ENCODE results near the gene LIN7A.

Gene LIN7A

GRCh38 chr12:80937391-80938238, at the start of gene LIN7A:
Gene LIN7A, minus strand, starts transcription at chr12:80937934. Its CDS starts 212 bp downstream, at chr12:80937722.
- DNase-seq: peak; percentile 16 to 89 (median 42)
- intact Hi-C loops (cut with DNase I): no loop called here

DNA sequence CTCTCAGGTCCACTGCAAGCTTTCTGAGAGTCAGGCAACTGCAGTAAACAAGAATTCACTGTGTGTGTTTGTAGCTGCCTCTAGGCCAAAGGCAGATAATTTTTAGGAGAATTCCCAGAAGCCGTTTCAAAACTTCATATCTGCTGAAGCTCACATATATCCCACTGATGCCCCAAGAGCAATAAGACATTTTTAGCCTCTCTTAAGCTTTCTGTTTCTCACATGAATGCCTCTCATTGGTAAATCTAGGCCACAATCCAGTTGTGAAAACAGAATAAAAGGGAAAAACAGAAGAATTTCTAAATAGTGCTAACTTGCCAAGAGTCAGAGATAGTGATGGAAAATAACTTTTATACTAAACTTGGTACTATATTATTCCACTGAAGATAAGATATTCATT, 48.5 kb upstream of the LIN7A start:
- intact Hi-C loops (cut with DNase I): no loop called here
- no peak for DNase-seq

GRCh38 chr12:80979816-80980215, 42.1 kb upstream of the LIN7A start:
- intact Hi-C loops (cut with DNase I): no loop called here
- DNase-seq: no peak

- intact Hi-C loops (cut with DNase I): no loop called here
- DNase-seq: no peak
Measured at GRCh38 chr12:80979251-80979650, 41.5 kb upstream of the LIN7A start.

DNA sequence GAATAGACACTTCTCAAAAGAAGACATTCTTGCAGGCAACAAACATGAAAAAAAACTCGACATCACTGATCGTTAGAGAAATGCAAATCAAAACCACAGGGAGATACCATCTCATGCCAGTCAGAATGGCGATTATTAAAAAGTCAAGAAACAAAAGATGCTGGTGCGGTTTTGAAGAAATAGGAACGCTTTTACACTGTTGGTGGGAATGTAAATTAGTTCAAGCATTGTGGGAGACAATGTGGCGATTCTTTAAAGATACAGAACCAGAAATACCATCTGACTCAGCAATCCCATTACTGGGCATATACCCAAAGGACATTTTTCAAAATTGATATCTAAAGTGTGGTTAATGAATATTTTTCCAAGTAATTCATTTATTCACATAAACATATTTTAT, 39.6 kb upstream of the LIN7A start:
- intact Hi-C loops (cut with DNase I): no loop called here
- no peak for DNase-seq

- DNase-seq: no peak
Measured at GRCh38 chr12:80968326-80968725, 30.6 kb upstream of the LIN7A start.

DNA sequence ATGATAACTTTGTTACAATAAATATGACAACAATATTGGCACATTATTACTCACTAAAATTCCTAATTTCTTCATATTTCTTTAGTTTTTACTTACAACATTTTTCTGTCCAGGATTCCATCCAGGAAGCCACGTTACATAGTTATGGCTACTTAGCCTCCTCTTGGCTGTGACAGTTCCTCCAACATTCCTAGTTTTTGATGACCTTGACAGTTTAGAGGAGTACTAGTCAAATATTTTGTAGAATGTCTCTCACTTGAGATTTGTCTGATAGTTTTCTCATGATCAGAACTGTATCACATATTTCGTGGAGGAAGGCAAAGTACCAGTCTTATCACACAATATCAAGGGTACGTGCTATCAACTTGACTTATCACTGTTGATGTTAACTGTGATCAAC, 29.8 kb upstream of the LIN7A start:
- no peak for DNase-seq

More at GRCh38 chr12:80968326-80968725, 30.6 kb upstream of the LIN7A start:
- intact Hi-C loops (cut with DNase I): no loop called here

GRCh38 chr12:80966001-80966400, 28.3 kb upstream of the LIN7A start:
- no peak for DNase-seq
- intact Hi-C loops (cut with DNase I): no loop called here

More for the DNA sequence above, 29.8 kb upstream of the LIN7A start:
- intact Hi-C loops (cut with DNase I): no loop called here

DNA sequence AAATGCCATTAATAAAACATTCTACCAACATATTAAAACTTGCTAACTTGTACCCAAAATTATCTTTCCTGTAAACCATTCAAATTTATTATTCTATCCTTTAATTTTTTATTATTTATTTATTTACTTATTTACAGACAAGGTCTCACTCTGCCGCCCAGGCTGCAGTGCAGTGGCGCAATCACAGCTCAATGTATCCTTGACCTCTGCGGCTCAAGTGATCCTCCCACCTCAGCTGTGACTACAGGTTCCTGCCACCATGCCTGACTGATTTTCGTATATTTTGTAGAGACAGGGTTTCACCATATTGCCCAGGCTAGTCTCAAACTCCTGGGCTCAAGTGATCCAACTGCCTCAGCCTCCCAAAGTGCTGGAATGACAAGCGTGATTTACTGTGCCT, 20.4 kb upstream of the LIN7A start:
- no peak for DNase-seq

GRCh38 chr12:80954857-80955520, 17.3 kb upstream of the LIN7A start:
- intact Hi-C loops (cut with DNase I): no loop called here
- no peak for DNase-seq

More for the DNA sequence above, 20.4 kb upstream of the LIN7A start:
- intact Hi-C loops (cut with DNase I): no loop called here

DNA sequence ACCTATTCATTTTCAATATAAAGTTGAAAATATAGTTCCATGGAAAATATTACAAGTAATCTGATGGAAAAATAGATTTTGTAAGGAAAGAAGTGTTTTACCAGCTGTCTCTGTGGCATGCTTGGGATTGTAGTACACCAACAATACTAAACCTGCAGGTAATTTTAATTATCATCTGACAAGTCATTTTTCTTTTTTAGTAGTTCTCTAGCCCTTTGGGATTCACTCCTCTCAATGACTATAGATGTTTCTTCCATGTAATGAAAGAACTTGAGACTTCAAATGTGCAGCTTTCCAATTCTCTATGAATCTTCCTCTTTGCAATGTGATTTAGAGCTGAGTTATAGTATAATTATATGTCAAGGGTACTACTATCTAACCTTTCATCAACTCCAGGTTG, 14.7 kb upstream of the LIN7A start:
- no peak for DNase-seq
- intact Hi-C loops (cut with DNase I): no loop called here

GRCh38 chr12:80946591-80946990, 8.9 kb upstream of the LIN7A start:
- intact Hi-C loops (cut with DNase I): no loop called here

DNA sequence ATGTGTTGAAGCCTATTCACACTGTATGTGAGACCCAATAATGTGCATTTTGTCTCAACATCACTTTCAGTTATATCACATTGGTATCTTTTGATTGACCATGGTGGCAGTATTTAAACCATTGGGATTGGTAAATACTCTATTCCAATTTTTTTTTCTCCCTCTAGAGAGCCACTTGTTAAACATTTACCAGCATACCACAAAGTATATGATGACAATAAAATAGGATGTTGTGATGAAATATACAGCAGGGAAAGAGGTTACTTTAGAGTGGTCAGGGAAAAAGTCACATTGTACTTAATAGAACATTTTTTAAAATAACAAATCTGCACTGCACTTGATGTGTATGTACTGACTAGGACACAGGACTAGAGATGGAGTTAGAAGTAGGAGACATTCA, 5.6 kb upstream of the LIN7A start:
- DNase-seq: no peak
- intact Hi-C loops (cut with DNase I): loop anchor here (5.0 kb wide), 1 partner anchor 101 kb away; no protein-coding TSS in a partner anchor

More at GRCh38 chr12:80946591-80946990, 8.9 kb upstream of the LIN7A start:
- no peak for DNase-seq

- no peak for DNase-seq
- intact Hi-C loops (cut with DNase I): loop anchor here (5.0 kb wide), 1 partner anchor 100 kb away; no protein-coding TSS in a partner anchor
Measured at GRCh38 chr12:80941916-80942315, 4.2 kb upstream of the LIN7A start.

GRCh38 chr12:80939231-80939950, 1.7 kb upstream of the LIN7A start:
- intact Hi-C loops (cut with DNase I): no loop called here
- DNase-seq: no peak

GRCh38 chr12:80938397-80938796, 663 bp upstream of the LIN7A start:
- DNase-seq: no peak
- intact Hi-C loops (cut with DNase I): no loop called here

- intact Hi-C loops (cut with DNase I): no loop called here
- peak; percentile 21 to 87 (median 40) for DNase-seq
Measured at GRCh38 chr12:80936642-80937390, 918 bp downstream of the LIN7A start.

DNA sequence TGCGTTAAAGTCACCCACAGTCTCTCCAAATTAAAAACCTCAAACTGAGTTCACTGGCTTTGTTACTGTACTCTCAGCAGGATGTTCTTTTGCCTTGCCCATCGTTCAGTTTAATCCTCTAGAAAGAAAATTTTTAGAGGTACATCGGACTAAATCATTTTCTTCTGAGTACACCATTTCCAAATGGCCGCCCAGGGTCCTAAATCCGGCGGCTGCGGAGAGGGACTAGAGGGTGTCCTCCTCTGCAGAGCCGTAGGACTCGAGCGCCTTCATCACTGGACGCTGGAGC, 1.4 kb downstream of the LIN7A start:
- intact Hi-C loops (cut with DNase I): no loop called here
- DNase-seq: peak in 7 of 10 donors; percentile 18 to 92 (median 60)

DNA sequence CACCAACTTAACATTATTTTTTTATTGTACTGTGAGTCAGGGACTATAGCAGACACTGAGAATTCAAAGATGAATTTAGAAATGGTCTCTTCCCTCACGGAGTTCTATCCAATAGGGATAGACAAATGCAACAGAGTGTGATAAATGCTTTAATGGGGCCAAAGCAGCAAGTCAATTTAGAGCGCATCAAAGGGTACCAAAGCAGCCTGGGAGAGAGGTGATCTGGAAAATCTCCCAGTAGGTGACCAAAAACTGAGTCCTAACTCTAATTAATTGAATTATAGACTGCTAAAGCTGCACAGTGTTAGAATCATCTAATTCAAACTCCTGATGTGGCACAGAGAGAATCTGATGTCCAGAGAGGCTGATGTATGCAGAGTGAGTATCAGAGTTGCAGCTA, 2.6 kb downstream of the LIN7A start:
- no peak for DNase-seq
- intact Hi-C loops (cut with DNase I): no loop called here

DNA sequence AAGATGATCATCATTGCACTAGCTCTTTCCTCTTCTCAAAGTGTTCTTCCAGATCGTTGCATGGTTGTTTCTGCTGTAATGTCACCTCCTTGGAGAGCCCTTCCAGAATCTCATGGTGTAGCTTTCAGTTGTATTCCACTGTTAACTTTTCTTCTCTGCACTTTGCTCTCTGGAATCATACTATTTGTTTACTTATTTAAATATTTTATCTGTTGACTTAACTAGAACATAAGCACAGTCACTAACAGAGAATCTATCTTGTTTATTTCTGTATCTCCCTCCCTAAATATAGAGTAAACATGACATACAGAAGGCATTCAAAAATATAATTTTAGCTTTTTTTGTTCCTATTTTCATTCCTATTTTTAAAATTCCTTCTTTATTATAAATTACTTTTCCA, 11.8 kb downstream of the LIN7A start:
- no peak for DNase-seq
- intact Hi-C loops (cut with DNase I): no loop called here

- no peak for DNase-seq
- intact Hi-C loops (cut with DNase I): no loop called here
Measured at GRCh38 chr12:80925237-80925636, 12.5 kb downstream of the LIN7A start.

Measured in posterior cingulate gyrus (tissue), 11 donors.